WTC11 (cell line): ENCODE measurements around the gene SEC22A.

Source experiments
- ATF1 ChIP-seq: sonication (generic); formaldehyde crosslinking; IDR thresholded peaks from 2 replicates; pipeline ENCODE4 v1.8.1; 2023; ENCODE audit warnings: mild to moderate bottlenecking, moderate library complexity, missing genetic modification reagents
- CREM ChIP-seq: sonication (generic); formaldehyde crosslinking; IDR thresholded peaks from 2 replicates; pipeline ENCODE4 v1.8.1; 2022; ENCODE audit warnings: mild to moderate bottlenecking, missing genetic modification reagents, moderate library complexity
- CTCF ChIP-seq: fragments of 200-600 bp; IDR thresholded peaks from 2 replicates; pipeline ENCODE4 v1.8.0; 2022; ENCODE audit warnings: antibody characterized with exemption
- E2F4 ChIP-seq: sonication (generic); formaldehyde crosslinking; IDR thresholded peaks from 2 replicates; pipeline ENCODE4 v1.8.1; 2022; ENCODE audit warnings: low read depth, mild to moderate bottlenecking, moderate library complexity, missing genetic modification reagents, borderline replicate concordance
- ELF4 ChIP-seq: sonication (generic); formaldehyde crosslinking; IDR thresholded peaks from 2 replicates; pipeline ENCODE4 v1.8.1; 2022; ENCODE audit warnings: low read depth, mild to moderate bottlenecking, moderate library complexity, missing genetic modification reagents
- FOXJ3 ChIP-seq: sonication (generic); formaldehyde crosslinking; IDR thresholded peaks from 2 replicates; pipeline ENCODE4 v1.9.0; 2021; ENCODE audit warnings: missing genetic modification reagents, mild to moderate bottlenecking, borderline replicate concordance
- JUN ChIP-seq: sonication (generic); formaldehyde crosslinking; IDR thresholded peaks from 2 replicates; pipeline ENCODE4 v1.8.0; 2023; ENCODE audit warnings: mild to moderate bottlenecking, missing genetic modification reagents
- MLX ChIP-seq: sonication (generic); formaldehyde crosslinking; IDR thresholded peaks from 2 replicates; pipeline ENCODE4 v1.8.1; 2023; ENCODE audit warnings: mild to moderate bottlenecking, missing genetic modification reagents, moderate library complexity
- NFATC4 ChIP-seq: fragments of 250-450 bp; sonication (Bioruptor Pico); IDR thresholded peaks from 2 replicates; pipeline ENCODE4 v1.9.0; 2021; ENCODE audit warnings: mild to moderate bottlenecking
- NR2C2 ChIP-seq: sonication (generic); formaldehyde crosslinking; IDR thresholded peaks from 2 replicates; pipeline ENCODE4 v1.8.0; 2022; ENCODE audit warnings: mild to moderate bottlenecking, missing genetic modification reagents
- OVOL2 ChIP-seq: fragments of 250-450 bp; sonication (Bioruptor Pico); IDR thresholded peaks from 2 replicates; pipeline ENCODE4 v1.9.0; 2021; ENCODE audit warnings: mild to moderate bottlenecking, borderline replicate concordance
- ZBTB21 ChIP-seq: sonication (generic); formaldehyde crosslinking; IDR thresholded peaks from 2 replicates; pipeline ENCODE4 v1.8.1; 2023; ENCODE audit warnings: mild to moderate bottlenecking, missing genetic modification reagents, borderline replicate concordance
- ZNF423 ChIP-seq: fragments of 250-450 bp; sonication (Bioruptor Pico); IDR thresholded peaks from 2 replicates; pipeline ENCODE4 v2.1.2; 2022; ENCODE audit warnings: mild to moderate bottlenecking, moderate library complexity

GRCh38 chr3:123263941-123264340, 62.2 kb downstream of the SEC22A start:
- no peak for TF ChIP-seq CTCF
- TF ChIP-seq ATF1 (CRISPR knock-in tag): no peak
- no peak for TF ChIP-seq OVOL2 (CRISPR knock-in tag)
- TF ChIP-seq FOXJ3 (CRISPR knock-in tag): no peak
- TF ChIP-seq ZBTB21 (CRISPR knock-in tag): no peak
- no peak for TF ChIP-seq ELF4 (CRISPR knock-in tag)
- no peak for TF ChIP-seq E2F4 (CRISPR knock-in tag)
- no peak for TF ChIP-seq MLX (CRISPR knock-in tag)
- TF ChIP-seq ZNF423 (CRISPR knock-in tag): no peak
- TF ChIP-seq NFATC4 (CRISPR knock-in tag): no peak
- no peak for TF ChIP-seq NR2C2 (CRISPR knock-in tag)
- TF ChIP-seq JUN (CRISPR knock-in tag): no peak
- no peak for TF ChIP-seq CREM (CRISPR knock-in tag)
